HG03575 (cell line): ENCODE measurements around the gene CUEDC1.

Experiments used
- ATAC-seq: cut with Tn5 transposase; IDR thresholded peaks from one replicate; pipeline ENCODE4 v1.9.1; 2021; ENCODE audit not compliant: unreplicated experiment, insufficient number of reproducible peaks, low FRiP score; ENCODE audit errors: extremely low read depth

CUEDC1 gene

GRCh38 chr17:57832314-57833178 is 122.7 kb downstream of the CUEDC1 start:
- ATAC-seq: no peak

DNA sequence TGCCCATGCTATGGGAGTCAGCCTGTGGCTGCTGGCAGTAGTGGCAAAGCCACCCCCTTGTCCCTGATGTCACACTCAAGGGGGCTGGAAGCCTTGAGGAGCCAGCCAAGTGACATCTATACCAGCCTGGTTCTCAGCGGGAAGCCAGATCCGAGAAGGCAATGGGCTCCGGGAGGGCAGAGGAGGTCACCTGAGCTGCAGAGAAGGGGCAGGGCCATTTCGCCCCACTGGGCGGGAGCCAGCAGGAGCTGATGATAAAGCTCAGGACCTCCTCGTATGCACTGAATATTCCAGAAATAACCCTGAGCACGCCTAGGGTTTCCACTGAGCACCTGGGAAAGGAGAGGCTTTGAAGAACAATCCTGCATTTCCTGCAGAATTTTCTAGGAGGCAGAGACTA is 124.3 kb downstream of the CUEDC1 start:
- ATAC-seq: no peak

DNA sequence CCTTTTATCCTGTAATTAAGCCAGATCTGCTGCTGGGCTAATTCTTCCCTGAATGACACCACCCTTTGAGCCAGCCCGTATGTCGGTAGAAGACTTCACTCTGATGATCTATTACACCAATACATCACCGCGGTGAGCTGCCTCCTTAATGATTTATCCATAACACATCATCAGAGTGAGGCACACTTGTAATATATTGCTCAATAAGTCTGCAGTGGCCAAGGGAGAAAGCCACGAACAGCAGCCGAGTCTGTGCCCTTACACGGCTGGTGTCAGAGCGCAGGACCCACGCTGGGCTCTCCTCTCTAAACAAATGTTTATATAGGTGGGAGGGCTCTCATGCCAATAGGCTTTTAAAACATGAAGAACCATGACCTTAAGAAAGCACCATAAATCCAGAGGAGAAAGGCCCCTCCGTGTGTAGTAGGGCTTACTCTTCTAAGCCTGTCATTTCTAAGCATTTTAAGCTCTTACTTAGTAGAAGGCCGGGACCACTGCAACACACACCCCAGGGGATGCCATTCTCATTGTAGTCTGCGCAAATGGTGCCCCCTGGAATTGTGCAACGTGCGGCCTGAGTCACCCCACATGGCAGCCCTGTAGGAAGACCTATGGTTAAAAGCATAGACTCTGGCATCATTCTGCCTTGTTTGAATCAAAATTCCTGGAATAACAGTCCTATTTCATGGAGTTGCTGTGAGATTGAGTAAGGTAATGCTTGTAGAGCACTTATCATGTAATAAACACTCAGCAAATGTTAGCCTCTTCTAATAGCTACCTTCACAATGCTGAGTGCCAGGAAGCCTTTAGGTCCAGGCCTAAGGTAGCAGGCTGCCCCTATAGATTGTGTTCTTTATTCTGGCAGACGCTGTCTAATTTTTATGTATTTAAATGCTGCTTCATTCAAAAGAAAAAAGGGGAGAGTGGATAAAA is 131.5 kb downstream of the CUEDC1 start:
- no peak for ATAC-seq

- no peak for ATAC-seq
Observed at GRCh38 chr17:57819867-57820266, 135.3 kb downstream of the CUEDC1 start.

GRCh38 chr17:57819285-57819684 is 135.9 kb downstream of the CUEDC1 start:
- ATAC-seq: no peak

- no peak for ATAC-seq
Observed at GRCh38 chr17:57818066-57818465, 137.1 kb downstream of the CUEDC1 start.

GRCh38 chr17:57817299-57817698 is 137.9 kb downstream of the CUEDC1 start:
- no peak for ATAC-seq

GRCh38 chr17:57814421-57814820 is 140.8 kb downstream of the CUEDC1 start:
- no peak for ATAC-seq

GRCh38 chr17:57811638-57812280 is 143.5 kb downstream of the CUEDC1 start:
- no peak for ATAC-seq
